A673 (cell line): ENCODE results near the gene DRD4.

Experiments
- EZH2 ChIP-seq: fragments of 200-600 bp; sonication (generic); IDR thresholded peaks from 2 replicates; pipeline ENCODE4 v1.6.1; 2017; ENCODE audit warnings: borderline replicate concordance, low read depth, mild to moderate bottlenecking, mixed read lengths, antibody characterized with exemption, low read length; ENCODE audit not compliant: poor library complexity, severe bottlenecking
- TF ChIP-seq, protein P1 (sequence below): fragments of 300-800, 200-600 bp; sonication (generic); conservative IDR thresholded peaks from 2 replicates; pipeline ENCODE4 v1.5.1; 2017; ENCODE audit warnings: low read depth, mild to moderate bottlenecking, antibody characterized with exemption, low read length, moderate library complexity, mixed read lengths

DNA sequence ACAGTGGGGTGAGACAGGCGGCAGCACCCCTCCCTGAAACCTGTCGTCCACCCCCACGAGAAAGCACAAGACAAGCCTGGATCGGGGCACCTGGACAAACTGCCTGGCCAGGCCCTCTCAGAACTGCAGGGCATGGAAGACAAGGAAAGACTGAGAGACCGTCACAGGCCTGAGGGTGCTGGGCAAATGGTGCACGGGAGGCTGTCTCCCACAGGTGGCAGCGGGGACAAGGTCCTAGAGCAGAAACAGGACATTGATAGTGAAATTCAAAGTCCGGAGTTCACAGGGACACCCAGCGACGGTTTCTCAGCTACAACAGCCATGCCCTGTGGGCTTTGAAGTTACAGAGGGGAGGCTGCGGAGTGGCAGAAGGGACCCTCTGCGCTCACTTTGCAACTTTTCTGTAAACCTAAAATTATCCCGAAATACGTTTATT is 20.6 kb downstream of the DRD4 start:
- TF ChIP-seq, protein P1, sequence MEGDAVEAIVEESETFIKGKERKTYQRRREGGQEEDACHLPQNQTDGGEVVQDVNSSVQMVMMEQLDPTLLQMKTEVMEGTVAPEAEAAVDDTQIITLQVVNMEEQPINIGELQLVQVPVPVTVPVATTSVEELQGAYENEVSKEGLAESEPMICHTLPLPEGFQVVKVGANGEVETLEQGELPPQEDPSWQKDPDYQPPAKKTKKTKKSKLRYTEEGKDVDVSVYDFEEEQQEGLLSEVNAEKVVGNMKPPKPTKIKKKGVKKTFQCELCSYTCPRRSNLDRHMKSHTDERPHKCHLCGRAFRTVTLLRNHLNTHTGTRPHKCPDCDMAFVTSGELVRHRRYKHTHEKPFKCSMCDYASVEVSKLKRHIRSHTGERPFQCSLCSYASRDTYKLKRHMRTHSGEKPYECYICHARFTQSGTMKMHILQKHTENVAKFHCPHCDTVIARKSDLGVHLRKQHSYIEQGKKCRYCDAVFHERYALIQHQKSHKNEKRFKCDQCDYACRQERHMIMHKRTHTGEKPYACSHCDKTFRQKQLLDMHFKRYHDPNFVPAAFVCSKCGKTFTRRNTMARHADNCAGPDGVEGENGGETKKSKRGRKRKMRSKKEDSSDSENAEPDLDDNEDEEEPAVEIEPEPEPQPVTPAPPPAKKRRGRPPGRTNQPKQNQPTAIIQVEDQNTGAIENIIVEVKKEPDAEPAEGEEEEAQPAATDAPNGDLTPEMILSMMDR: no peak
- TF ChIP-seq EZH2: no peak
